ENCODE results near the gene OVCA2. TPM values are rescaled to one million over a fixed set of nuclear protein-coding genes. Genes with fewer than 3 reads are reported as not detected.

Gene OVCA2
- polyA plus RNA-seq, 4 donors: 28.9 to 90.5 (median 73.0) TPM

DNA sequence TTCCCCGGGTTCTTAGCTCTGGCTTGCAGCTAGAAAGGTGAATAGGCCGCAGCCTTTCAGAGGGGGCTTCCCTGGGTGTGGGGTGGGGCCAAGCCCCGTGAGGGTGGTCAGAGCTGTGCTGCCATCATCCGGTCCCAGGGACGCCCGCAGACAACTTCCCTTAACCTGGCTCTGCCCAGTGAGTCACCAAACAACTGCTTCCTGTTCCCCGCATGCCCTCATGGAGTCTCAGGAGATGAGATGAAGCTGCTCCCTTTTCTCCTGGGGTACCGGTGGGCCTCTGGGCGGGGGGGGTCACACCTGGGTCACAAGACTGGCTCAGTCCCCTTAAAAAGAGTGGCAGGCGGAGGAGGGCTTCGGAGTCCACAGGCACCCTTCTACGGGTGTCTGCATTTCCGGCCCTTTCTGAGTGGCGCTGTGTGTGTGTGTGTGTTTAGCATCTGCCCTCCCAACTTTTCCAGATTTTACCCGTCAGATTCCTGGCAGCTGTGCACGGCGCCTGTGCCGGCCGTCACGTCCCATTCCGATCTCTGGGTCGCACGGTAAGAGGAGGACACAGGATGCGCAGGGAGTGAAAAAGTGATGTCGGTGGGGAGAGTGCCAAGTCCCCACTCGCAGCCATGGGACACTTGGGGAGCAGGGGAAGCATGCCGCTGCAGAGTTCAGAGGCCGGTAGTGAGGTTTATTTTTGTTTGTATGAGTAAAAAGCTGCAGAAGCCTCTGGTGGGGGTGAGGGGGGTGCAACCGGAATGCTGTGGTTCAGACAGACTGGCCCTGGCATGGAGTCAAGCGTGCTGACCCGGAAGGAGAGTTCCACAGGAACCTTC lies 29.8 kb downstream of the OVCA2 start:
- Histone ChIP-seq H3K27me3 (ENCODE audit: control insufficient read depth in 3 of 3, insufficient read depth in 3 of 3, low read length in 3 of 3) (no peaks in the 10 kb centered on the region), H3K9me3 (ENCODE audit: control insufficient read depth in 2 of 2, insufficient read depth in 1 of 2, low read depth in 1 of 2, low read length in 1 of 2) (no peaks in the 10 kb centered on the region), H3K36me3 (ENCODE audit: control insufficient read depth in 3 of 3, insufficient read depth in 2 of 3, low read depth in 1 of 3, low read length in 3 of 3) (peaks cover 0 to 79% (median 0%) of the 10 kb centered on the region in 3 donors), H3K4me3 (ENCODE audit: low read depth in 1 of 3, low read length in 3 of 3) (no peak overlapping the region), H3K4me1 (ENCODE audit: control insufficient read depth in 3 of 3, insufficient read depth in 2 of 3, low read depth in 1 of 3, low read length in 2 of 3) (peaks cover 0 to 55% (median 8%) of the 10 kb centered on the region in 3 donors), H3K27ac (ENCODE audit: low read depth in 1 of 3, low read length in 2 of 3) (peak overlapping the region; percentile 0 to 89 (median 78))
- DNase-seq (no peak), FAIRE-seq (no peak)
- 58 to 90% (median 83%) methylated on average over 30 to 31 of the region's 31 CpGs for WGBS, 3 donors

DNA sequence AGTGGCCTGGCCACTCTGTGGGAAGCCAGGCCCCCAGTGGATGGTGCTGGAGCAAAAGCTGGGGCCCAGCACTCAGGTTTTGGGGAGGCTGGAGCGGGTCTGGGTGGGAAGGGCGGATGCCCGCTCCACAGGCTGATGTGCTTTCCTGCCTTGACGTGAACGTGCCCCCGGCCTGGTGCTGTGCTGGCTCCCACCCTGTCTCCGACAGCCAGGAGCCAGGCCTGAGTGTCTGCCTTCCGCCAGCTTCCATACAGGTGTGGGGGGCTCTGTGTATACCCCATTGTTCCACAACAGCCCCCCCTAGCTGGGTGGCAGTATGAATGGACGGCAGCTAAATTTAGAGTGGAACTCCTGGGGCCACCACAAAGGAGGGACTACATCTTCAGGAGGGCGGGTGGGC lies 33.1 kb downstream of the OVCA2 start:
- Histone ChIP-seq H3K4me1 (ENCODE audit: control insufficient read depth in 3 of 3, insufficient read depth in 2 of 3, low read depth in 1 of 3, low read length in 2 of 3) (peaks cover 0 to 35% (median 8%) of the 10 kb centered on the region in 3 donors), H3K27me3 (ENCODE audit: control insufficient read depth in 3 of 3, insufficient read depth in 3 of 3, low read length in 3 of 3) (no peaks in the 10 kb centered on the region), H3K27ac (ENCODE audit: low read depth in 1 of 3, low read length in 2 of 3) (peak overlapping the region in 2 of 3 donors; percentile 40 to 75), H3K9me3 (ENCODE audit: control insufficient read depth in 2 of 2, insufficient read depth in 1 of 2, low read depth in 1 of 2, low read length in 1 of 2) (no peaks in the 10 kb centered on the region), H3K4me3 (ENCODE audit: low read depth in 1 of 3, low read length in 3 of 3) (no peak overlapping the region), H3K36me3 (ENCODE audit: control insufficient read depth in 3 of 3, insufficient read depth in 2 of 3, low read depth in 1 of 3, low read length in 3 of 3) (peaks cover 0 to 80% (median 3%) of the 10 kb centered on the region in 3 donors)
- FAIRE-seq (no peak), DNase-seq (no peak)
- WGBS, 3 donors: 80 to 85% (median 83%) methylated on average over 10 of the region's 10 CpGs

DNA sequence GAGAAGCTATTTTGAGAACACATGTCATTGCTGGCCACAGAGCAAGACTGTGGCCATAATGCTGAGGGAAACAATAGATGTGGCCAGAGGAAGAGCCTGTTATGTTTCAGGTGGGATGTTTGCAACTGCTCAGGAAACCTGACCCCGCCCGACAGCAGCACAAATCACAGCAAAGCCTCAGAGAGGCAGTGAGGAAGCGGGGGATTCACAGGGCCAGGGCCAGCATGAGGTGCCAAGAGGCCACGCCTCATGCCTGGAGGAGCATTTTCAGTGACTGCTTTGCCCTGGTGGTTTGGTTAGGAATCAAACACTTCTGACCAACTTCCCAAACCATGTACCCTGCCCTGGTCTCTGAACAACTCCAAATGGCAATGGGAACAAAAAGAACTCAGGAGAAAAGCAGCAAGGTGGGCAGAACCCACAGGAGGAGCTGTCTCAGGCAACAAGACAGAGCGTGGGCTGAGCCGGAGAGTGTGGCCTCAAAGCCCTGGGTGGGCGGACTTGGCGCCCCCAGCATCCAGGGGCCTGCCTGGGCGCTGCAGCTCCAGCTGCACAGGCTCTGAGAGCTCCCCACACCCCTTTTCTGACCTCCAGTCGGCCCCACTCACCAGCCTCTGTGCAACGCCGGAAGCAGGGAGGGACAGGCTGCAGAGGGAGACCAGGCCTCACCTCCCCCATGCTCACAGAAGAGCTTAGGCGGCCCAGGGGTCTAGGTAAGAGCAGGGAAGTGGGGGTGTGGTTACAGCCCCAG lies 33.7 kb downstream of the OVCA2 start:
- Histone ChIP-seq H3K27ac (ENCODE audit: low read depth in 1 of 3, low read length in 2 of 3) (peak overlapping the region; percentile 27 to 92 (median 72)), H3K4me3 (ENCODE audit: low read depth in 1 of 3, low read length in 3 of 3) (no peak overlapping the region), H3K27me3 (ENCODE audit: control insufficient read depth in 3 of 3, insufficient read depth in 3 of 3, low read length in 3 of 3) (no peaks in the 10 kb centered on the region), H3K36me3 (ENCODE audit: control insufficient read depth in 3 of 3, insufficient read depth in 2 of 3, low read depth in 1 of 3, low read length in 3 of 3) (peaks cover 0 to 77% (median 3%) of the 10 kb centered on the region in 3 donors), H3K4me1 (ENCODE audit: control insufficient read depth in 3 of 3, insufficient read depth in 2 of 3, low read depth in 1 of 3, low read length in 2 of 3) (peaks cover 0 to 35% (median 8%) of the 10 kb centered on the region in 3 donors), H3K9me3 (ENCODE audit: control insufficient read depth in 2 of 2, insufficient read depth in 1 of 2, low read depth in 1 of 2, low read length in 1 of 2) (no peaks in the 10 kb centered on the region)
- 56 to 91% (median 78%) methylated on average over 13 of the region's 13 CpGs for WGBS, 3 donors
- no peak for FAIRE-seq
- no peak for DNase-seq

DNA sequence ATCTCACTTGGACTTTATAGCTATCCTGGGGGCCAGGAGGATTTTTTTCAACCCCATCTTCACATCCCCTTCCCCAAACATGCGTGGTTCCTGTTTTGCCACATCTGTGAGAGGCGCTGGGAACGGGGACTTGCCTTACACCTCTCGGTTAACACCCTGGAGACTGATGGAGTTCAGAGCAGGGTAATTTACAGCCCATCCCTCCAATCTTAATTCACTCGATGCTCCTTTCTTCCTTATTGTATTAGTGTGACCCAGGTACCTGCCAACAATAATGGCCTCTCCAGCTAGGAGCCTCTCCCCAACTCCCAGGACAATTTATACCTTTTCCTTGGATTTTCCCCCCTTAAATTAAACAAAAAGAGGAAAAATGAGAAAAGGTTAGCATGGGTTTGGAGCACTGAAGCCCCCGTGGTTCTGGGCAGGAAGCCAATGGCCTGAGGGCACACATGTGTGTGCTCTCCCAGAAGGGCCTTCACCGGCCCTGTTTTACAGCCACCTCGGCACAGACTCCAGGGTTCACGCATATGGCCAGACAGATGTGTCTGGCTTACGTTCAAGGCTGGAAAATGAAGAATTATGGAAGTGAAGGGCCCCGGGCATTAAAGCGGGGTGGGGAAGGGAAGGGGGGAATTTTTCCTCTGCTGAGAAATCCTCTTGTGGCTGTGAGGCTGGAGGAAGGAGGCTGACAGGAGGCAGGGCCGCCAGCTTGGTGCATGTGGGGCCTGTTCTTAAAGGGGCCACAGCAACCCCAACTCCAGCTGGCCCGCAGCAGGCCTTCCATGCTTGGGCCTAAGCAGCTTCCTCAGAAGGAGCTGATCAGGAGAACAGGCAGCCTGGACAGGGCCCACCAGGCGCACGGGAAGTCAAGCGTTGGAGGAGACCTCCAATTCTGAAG lies 34.5 kb downstream of the OVCA2 start:
- Histone ChIP-seq H3K9me3 (ENCODE audit: control insufficient read depth in 2 of 2, insufficient read depth in 1 of 2, low read depth in 1 of 2, low read length in 1 of 2) (no peaks in the 10 kb centered on the region), H3K27ac (ENCODE audit: low read depth in 1 of 3, low read length in 2 of 3) (peak overlapping the region; percentile 27 to 92 (median 72)), H3K27me3 (ENCODE audit: control insufficient read depth in 3 of 3, insufficient read depth in 3 of 3, low read length in 3 of 3) (no peaks in the 10 kb centered on the region), H3K4me3 (ENCODE audit: low read depth in 1 of 3, low read length in 3 of 3) (no peak overlapping the region), H3K4me1 (ENCODE audit: control insufficient read depth in 3 of 3, insufficient read depth in 2 of 3, low read depth in 1 of 3, low read length in 2 of 3) (peaks cover 4 to 34% (median 7%) of the 10 kb centered on the region in 3 donors), H3K36me3 (ENCODE audit: control insufficient read depth in 3 of 3, insufficient read depth in 2 of 3, low read depth in 1 of 3, low read length in 3 of 3) (peaks cover 0 to 76% (median 3%) of the 10 kb centered on the region in 3 donors)
- DNase-seq: no peak
- 61 to 84% (median 80%) methylated on average over 17 of the region's 17 CpGs for WGBS, 3 donors
- no peak for FAIRE-seq

DNA sequence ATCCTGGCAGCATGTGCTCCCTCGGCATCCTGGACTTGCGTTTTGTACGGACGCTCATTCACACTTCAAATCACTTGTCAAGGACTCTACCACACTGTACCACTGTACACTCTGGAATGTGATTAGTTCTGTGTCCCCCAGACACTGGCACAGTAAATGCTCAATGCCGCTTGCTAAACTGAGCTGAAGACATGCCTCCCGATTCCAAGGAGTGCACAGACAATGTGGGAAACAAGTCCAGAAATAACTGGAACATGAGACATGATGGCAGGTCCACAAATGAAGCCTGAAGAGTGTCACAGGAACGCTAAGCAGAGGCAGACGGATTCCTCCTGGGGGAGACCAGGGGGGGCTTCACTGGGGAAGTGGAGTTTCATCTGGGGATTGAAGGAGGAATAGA lies 35.2 kb downstream of the OVCA2 start:
- Histone ChIP-seq H3K4me1 (ENCODE audit: control insufficient read depth in 3 of 3, insufficient read depth in 2 of 3, low read depth in 1 of 3, low read length in 2 of 3) (peaks cover 4 to 33% (median 9%) of the 10 kb centered on the region in 3 donors), H3K27me3 (ENCODE audit: control insufficient read depth in 3 of 3, insufficient read depth in 3 of 3, low read length in 3 of 3) (no peaks in the 10 kb centered on the region), H3K4me3 (ENCODE audit: low read depth in 1 of 3, low read length in 3 of 3) (no peak overlapping the region), H3K9me3 (ENCODE audit: control insufficient read depth in 2 of 2, insufficient read depth in 1 of 2, low read depth in 1 of 2, low read length in 1 of 2) (no peaks in the 10 kb centered on the region), H3K36me3 (ENCODE audit: control insufficient read depth in 3 of 3, insufficient read depth in 2 of 3, low read depth in 1 of 3, low read length in 3 of 3) (peaks cover 0 to 76% (median 3%) of the 10 kb centered on the region in 3 donors), H3K27ac (ENCODE audit: low read depth in 1 of 3, low read length in 2 of 3) (peak overlapping the region in 2 of 3 donors; percentile 72 to 92)
- no peak for DNase-seq
- FAIRE-seq: no peak
- WGBS, 3 donors: 79 to 94% (median 93%) methylated on average over 8 of the region's 8 CpGs

DNA sequence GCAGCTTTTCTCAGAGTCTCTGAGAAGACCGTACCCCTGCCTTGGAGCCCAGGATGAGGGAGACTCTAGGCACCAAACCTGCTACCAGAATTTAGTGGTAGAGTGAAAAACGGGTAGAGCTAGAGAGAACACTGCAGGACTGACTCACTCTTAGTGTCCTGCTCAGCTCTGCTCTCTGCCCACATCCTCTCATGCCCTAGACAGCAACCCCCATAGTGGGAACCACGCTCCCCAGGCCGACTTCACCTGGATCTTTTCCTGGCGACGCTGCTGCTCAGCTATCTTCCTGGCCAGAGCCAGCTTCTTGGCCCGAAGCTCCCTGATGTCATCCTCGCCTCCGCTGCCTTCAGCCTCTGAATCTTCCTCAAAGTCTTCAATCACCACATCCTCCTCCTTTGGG lies 39.7 kb downstream of the OVCA2 start:
- FAIRE-seq (no peak), DNase-seq (no peak)
- Histone ChIP-seq H3K27me3 (ENCODE audit: control insufficient read depth in 3 of 3, insufficient read depth in 3 of 3, low read length in 3 of 3) (no peaks in the 10 kb centered on the region), H3K9me3 (ENCODE audit: control insufficient read depth in 2 of 2, insufficient read depth in 1 of 2, low read depth in 1 of 2, low read length in 1 of 2) (no peaks in the 10 kb centered on the region), H3K4me3 (ENCODE audit: low read depth in 1 of 3, low read length in 3 of 3) (no peak overlapping the region), H3K4me1 (ENCODE audit: control insufficient read depth in 3 of 3, insufficient read depth in 2 of 3, low read depth in 1 of 3, low read length in 2 of 3) (peaks cover 18 to 62% (median 20%) of the 10 kb centered on the region in 3 donors), H3K27ac (ENCODE audit: low read depth in 1 of 3, low read length in 2 of 3) (peak overlapping the region; percentile 68 to 97 (median 95)), H3K36me3 (ENCODE audit: control insufficient read depth in 3 of 3, insufficient read depth in 2 of 3, low read depth in 1 of 3, low read length in 3 of 3) (peaks cover 0 to 77% (median 3%) of the 10 kb centered on the region in 3 donors)
- WGBS, 3 donors: 69 to 92% (median 83%) methylated on average over 9 of the region's 9 CpGs

DNA sequence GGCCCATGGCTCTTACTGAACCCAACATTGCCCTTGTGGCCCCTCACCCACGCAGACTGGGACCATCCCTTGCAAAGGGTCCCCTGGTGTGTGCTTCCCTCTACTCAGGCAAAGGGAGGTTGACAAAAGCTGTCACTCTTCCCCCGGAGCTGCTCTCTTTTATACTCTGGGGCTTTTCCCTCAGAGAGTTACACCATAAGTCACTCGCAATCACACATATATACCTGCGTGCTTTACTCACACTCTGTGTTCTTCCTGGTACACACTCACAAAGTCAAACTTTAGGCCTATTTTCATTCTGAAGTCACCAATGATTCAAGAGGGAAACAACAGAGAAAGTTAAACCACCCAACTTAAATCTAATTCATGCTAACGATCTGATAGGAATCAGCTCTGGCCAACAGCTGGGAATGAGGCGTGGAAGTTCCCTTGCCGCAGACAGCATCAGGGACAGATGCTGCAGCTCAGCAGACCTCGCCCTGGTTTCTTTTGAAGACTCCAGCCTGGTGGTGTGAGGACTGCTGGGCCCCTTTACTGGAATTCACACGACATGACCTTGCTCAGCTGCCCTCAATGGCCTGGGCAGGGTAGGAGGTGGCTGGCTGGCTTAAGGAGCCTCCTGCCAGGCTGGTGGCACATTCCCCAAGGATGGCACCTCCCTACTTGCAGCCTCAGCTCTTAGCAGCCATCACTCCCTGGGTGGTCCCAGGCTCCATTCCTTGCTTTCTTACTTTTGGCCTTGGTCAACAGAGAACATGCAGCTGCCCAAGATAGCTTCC lies 40.4 kb downstream of the OVCA2 start:
- WGBS, 3 donors: 63 to 81% (median 65%) methylated on average over 9 of the region's 9 CpGs
- H3K36me3 ChIP-seq (ENCODE audit: control insufficient read depth in 3 of 3, insufficient read depth in 2 of 3, low read depth in 1 of 3, low read length in 3 of 3): peaks cover 0 to 77% (median 3%) of the 10 kb centered on the region in 3 donors

More for the DNA sequence above, 40.4 kb downstream of the OVCA2 start:
- H3K4me1 ChIP-seq (ENCODE audit: control insufficient read depth in 3 of 3, insufficient read depth in 2 of 3, low read depth in 1 of 3, low read length in 2 of 3): peaks cover 18 to 63% (median 20%) of the 10 kb centered on the region in 3 donors
- no peak overlapping the region for H3K4me3 ChIP-seq (ENCODE audit: low read depth in 1 of 3, low read length in 3 of 3)
- no peaks in the 10 kb centered on the region for H3K9me3 ChIP-seq (ENCODE audit: control insufficient read depth in 2 of 2, insufficient read depth in 1 of 2, low read depth in 1 of 2, low read length in 1 of 2)
- DNase-seq (no peak), FAIRE-seq (no peak)
- no peaks in the 10 kb centered on the region for H3K27me3 ChIP-seq (ENCODE audit: control insufficient read depth in 3 of 3, insufficient read depth in 3 of 3, low read length in 3 of 3)
- H3K27ac ChIP-seq (ENCODE audit: low read depth in 1 of 3, low read length in 2 of 3): peak overlapping the region; percentile 95 to 97 (median 97)

All from small intestine (tissue), 7 donors.